Stimulated activated CD4-positive, alpha-beta T cell treated with anti-CD3 and anti-CD28 coated beads, TNF-alpha, amount 100 ng/mL, for 48 hours (primary cell): ENCODE results near the gene CTXN1.

ENCODE experiments used
- DNase-seq, 3 donors: peaks; one replicate each; pipeline ENCODE4 v3.0.0-alpha.2; 2020; ENCODE audit warnings: low read depth in 3 of 3

The CTXN1 gene

DNA sequence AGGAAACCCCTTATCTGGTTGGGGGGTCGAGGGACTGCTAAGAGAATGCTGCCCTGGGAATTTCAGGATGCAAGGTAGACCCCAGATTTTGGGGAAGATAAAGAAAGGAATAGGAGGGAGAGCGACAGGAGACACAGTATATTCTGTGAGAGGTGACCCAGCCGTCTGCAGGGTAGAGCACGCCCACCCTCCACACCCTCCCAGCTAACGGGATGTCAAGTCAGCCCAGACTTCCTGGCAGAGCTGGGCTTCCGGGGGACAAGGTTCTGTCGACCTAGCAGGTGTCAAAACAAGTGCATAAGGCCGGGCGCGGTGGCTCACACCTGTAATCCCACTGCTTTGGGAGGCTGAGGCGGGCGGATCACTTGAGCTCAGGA, 51.0 kb downstream of the CTXN1 start:
- no peak for DNase-seq
